Stomach (tissue), 9 donors: ENCODE measurements around the gene CIT. TPM values are rescaled to one million over a fixed set of nuclear protein-coding genes. Genes with fewer than 3 reads are reported as not detected.

Experiments used
- DNase-seq, 2 donors: peaks; one replicate each; pipeline versions ENCODE4 v3.0.0 to v3.0.0-alpha.2; 2013 to 2019
- H3K27ac ChIP-seq, 5 donors: fragments of 200-600 bp in 4 of 5; sonication (generic) in 4 of 5; one replicate each; pipeline ENCODE4 v1.5.1; 2013 to 2019; ENCODE audit warnings: mild to moderate bottlenecking in 1 of 5, moderate library complexity in 1 of 5
- H3K27me3 ChIP-seq, 3 donors: fragments of 200-600 bp; sonication (generic); one replicate each; pipeline ENCODE4 v1.5.1; 2017 to 2019; ENCODE audit warnings: mixed run types in 1 of 3
- H3K36me3 ChIP-seq, 4 donors: fragments of 200-600 bp; sonication (generic); 1 replicate in 3 of 4; 2 replicates in 1 of 4; pipeline ENCODE4 v1.5.1; 2016 to 2019
- H3K4me1 ChIP-seq, 4 donors: fragments of 200-600 bp; sonication (generic); one replicate each; pipeline ENCODE4 v1.5.1; 2016 to 2019
- H3K4me3 ChIP-seq, 4 donors: fragments of 200-600 bp; sonication (generic) in 3 of 4; one replicate each; pipeline ENCODE4 v1.5.1; 2016 to 2019; ENCODE audit warnings: mild to moderate bottlenecking in 1 of 4
- H3K9me3 ChIP-seq, 4 donors: fragments of 200-600 bp; sonication (generic); one replicate each; pipeline ENCODE4 v1.5.1; 2016 to 2019
- CTCF ChIP-seq, 7 experiments: fragments of 450-650 bp in 4 of 7; fragments of 200-600 bp in 3 of 7; sonication (generic) in 3 of 7; IDR thresholded peaks; one replicate each; pipeline ENCODE4 v1.5.1; 2016 to 2019; ENCODE audit warnings: antibody characterized with exemption in 7 of 7, control low read depth in 2 of 7, mild to moderate bottlenecking in 1 of 7
- EP300 ChIP-seq: sonication (generic); formaldehyde crosslinking; IDR thresholded peaks from one replicate; pipeline ENCODE4 v1.6.1; 2017; ENCODE audit warnings: antibody characterized with exemption
- POLR2A ChIP-seq, 4 donors: fragments of 450-650 bp; IDR thresholded peaks; one replicate each; pipeline ENCODE4 v1.6.1; 2016; ENCODE audit warnings: antibody characterized with exemption in 4 of 4, control low read depth in 2 of 4, mild to moderate bottlenecking in 1 of 4, moderate library complexity in 1 of 4
- POLR2AphosphoS5 ChIP-seq, 3 donors: sonication (generic); formaldehyde crosslinking; IDR thresholded peaks; one replicate each; pipeline ENCODE4 v1.6.1; 2016; ENCODE audit warnings: antibody characterized with exemption in 3 of 3
- WGBS, 5 donors: extraction: QIAGEN DNeasy Blood & Tissue Kit in 3 of 5; methylation state at CpG; one replicate each; pipeline versions ENCODE4 v1.1.5 to v1.1.7; 2013 to 2018; 5-methylcytosine and 5-hydroxymethylcytosine counted together
- intact Hi-C: fragments of 100-400 bp; cut with DNase I; formaldehyde crosslinking; loops from one replicate; pipeline ENCODE4 v1.15.1; 2023; ENCODE audit warnings: low total_unique reads
- polyA plus RNA-seq, 3 donors: library from polyadenylated mRNA; stranded (reverse); fragments of 200-250 nt; gene quantifications; one replicate each; pipeline ENCODE4 v1.2.3, GENCODE V29; 2013
- total RNA-seq, 5 donors: library from RNA; depleted of rRNA; stranded (reverse); fragments of >200 nt; gene quantifications; one replicate each; pipeline versions ENCODE4 v1.1.0 to v1.2.3, GENCODE V29; 2014 to 2016
- donor health status: healthy with polysubstance abuse.
- donor health status: Bipolar disorder and iron deficiency.
- donor health status: healthy.

The CIT gene
- total and polyA plus RNA-seq, 8 donors: 2.8 to 164 (median 21.0) TPM

DNA sequence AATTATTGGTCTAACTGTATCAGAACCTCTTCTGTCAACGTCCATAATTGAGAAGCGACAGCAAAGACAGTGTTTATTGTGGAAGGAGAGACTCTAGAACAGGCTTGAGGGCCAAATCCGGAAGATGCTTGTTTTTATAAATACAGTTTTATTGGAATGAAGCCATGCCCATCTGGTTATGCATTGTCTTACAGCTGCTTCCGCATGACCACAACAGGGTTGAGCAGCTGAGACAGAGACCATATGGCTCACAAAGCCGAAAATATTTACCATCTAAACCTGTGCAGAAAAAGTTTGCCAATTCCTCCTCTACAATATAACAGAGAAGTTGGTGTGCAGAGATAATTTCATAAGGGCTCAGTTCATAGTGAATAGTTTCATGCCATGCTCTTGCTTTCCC lies 184.7 kb downstream of the CIT start:
- no peak for DNase-seq
- Histone ChIP-seq H3K36me3 (peaks cover 0 to 17% (median 10%) of the 10 kb centered on the region in 4 donors), H3K4me1 (peaks cover 20 to 42% (median 29%) of the 10 kb centered on the region in 4 donors), H3K27me3 (no peaks in the 10 kb centered on the region), H3K27ac (peak overlapping the region; percentile 34 to 87 (median 78)), H3K9me3 (no peaks in the 10 kb centered on the region), H3K4me3 (no peak overlapping the region)
- no peak for TF ChIP-seq EP300
- TF ChIP-seq CTCF (IDR thresholded peaks at IDR 0.05): no peak
- no peak for TF ChIP-seq POLR2A (IDR thresholded peaks at IDR 0.05)
- TF ChIP-seq POLR2AphosphoS5 (IDR thresholded peaks at IDR 0.05): no peak
- WGBS, 5 donors: 48 to 52% (median 50%) methylated on average over 5 of the region's 5 CpGs
- intact Hi-C loops: no loop called here

- 68 to 80% (median 72%) methylated on average over 6 of the region's 6 CpGs for WGBS, 5 donors
Observed at GRCh38 chr12:119691202-119691810, 185.8 kb downstream of the CIT start.

GRCh38 chr12:119689935-119690500 lies 187.1 kb downstream of the CIT start:
- H3K9me3 ChIP-seq: no peaks in the 10 kb centered on the region
- intact Hi-C loops: no loop called here
- H3K27me3 ChIP-seq: no peaks in the 10 kb centered on the region
- H3K27ac ChIP-seq: no peak overlapping the region
- H3K4me1 ChIP-seq: peaks cover 26 to 47% (median 32%) of the 10 kb centered on the region in 4 donors
- peaks cover 0 to 15% (median 5%) of the 10 kb centered on the region in 4 donors for H3K36me3 ChIP-seq
- no peak overlapping the region for H3K4me3 ChIP-seq
- TF ChIP-seq CTCF (IDR thresholded peaks at IDR 0.05) (no peak), POLR2AphosphoS5 (IDR thresholded peaks at IDR 0.05) (no peak), POLR2A (IDR thresholded peaks at IDR 0.05) (no peak), EP300 (no peak)
- 97 to 99% (median 98%) methylated on average over 16 to 38 of the region's 38 CpGs for WGBS, 5 donors
- no peak for DNase-seq

More at GRCh38 chr12:119691202-119691810, 185.8 kb downstream of the CIT start:
- intact Hi-C loops: no loop called here
- DNase-seq: no peak
- H3K4me3 ChIP-seq: no peak overlapping the region
- H3K27ac ChIP-seq: peak overlapping the region in 2 of 5 donors; percentile 82 to 87
- no peak for TF ChIP-seq CTCF (IDR thresholded peaks at IDR 0.05)
- H3K27me3 ChIP-seq: no peaks in the 10 kb centered on the region
- H3K9me3 ChIP-seq: no peaks in the 10 kb centered on the region
- peaks cover 0 to 15% (median 5%) of the 10 kb centered on the region in 4 donors for H3K36me3 ChIP-seq
- peaks cover 25 to 43% (median 29%) of the 10 kb centered on the region in 4 donors for H3K4me1 ChIP-seq

- DNase-seq: no peak
- H3K27me3 ChIP-seq: no peaks in the 10 kb centered on the region
- TF ChIP-seq POLR2A (IDR thresholded peaks at IDR 0.05): no peak
- TF ChIP-seq POLR2AphosphoS5 (IDR thresholded peaks at IDR 0.05): no peak
- no peak for TF ChIP-seq CTCF (IDR thresholded peaks at IDR 0.05)
- TF ChIP-seq EP300: no peak
- H3K4me1 ChIP-seq: peaks cover 11 to 38% (median 31%) of the 10 kb centered on the region in 4 donors
- WGBS, 5 donors: 90 to 97% (median 92%) methylated on average over 9 of the region's 9 CpGs
- H3K4me3 ChIP-seq: no peak overlapping the region
- no peak overlapping the region for H3K27ac ChIP-seq
- intact Hi-C loops: no loop called here
- no peaks in the 10 kb centered on the region for H3K9me3 ChIP-seq
- H3K36me3 ChIP-seq: peaks cover 0 to 15% (median 5%) of the 10 kb centered on the region in 4 donors
Observed at GRCh38 chr12:119687879-119688278, 189.2 kb downstream of the CIT start.
